ENCODE measurements around the gene POU2F3.

POU2F3 gene

DNA sequence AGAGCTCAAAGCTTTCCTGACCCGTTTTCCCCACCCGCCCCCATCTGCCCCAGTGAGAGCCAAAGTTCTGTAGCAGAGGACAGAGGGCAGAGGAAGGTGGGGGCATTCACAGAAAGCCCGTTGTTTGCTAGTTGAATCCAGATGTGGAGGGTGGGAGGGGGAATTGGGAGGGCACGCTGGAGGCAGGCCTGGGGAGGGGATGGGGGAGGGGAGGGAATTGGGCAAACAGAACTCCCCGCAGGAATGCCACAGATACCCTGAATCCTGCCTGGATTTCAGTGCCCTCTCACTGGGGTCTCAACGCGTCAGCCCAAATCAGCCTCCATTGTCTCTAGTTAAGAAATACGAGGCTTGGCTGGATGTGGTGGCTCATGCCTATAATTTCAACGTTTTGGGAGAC lies 42.0 kb upstream of the POU2F3 start:
- Histone ChIP-seq H3K27ac (ENCODE audit: extremely low read depth, low read depth, low read length) (no peak overlapping the region), H3K4me3 (ENCODE audit: low read depth, low read length) (no peak overlapping the region), H3K36me3 (ENCODE audit: control insufficient read depth in 2 of 2, insufficient read depth in 1 of 2, low read length in 2 of 2) (no peaks in the 10 kb centered on the region), H3K4me1 (ENCODE audit: control insufficient read depth, insufficient read depth, low read length) (no peaks in the 10 kb centered on the region), H3K9me3 (ENCODE audit: control insufficient read depth, insufficient read depth, low read depth, low read length) (no peaks in the 10 kb centered on the region)
- ChIA-PET POLR2A (no interaction called here), CTCF (interaction anchor here (0.7 kb wide), 1 partner anchor 10 kb away, joined by 3 read pairs; no protein-coding TSS in a partner anchor)
- TF ChIP-seq ZNF133 (tag by site-specific recombination; IDR thresholded peaks at IDR 0.05) (no peak), KLF9 (tag by site-specific recombination; IDR thresholded peaks at IDR 0.05; ENCODE audit: low read depth) (no peak), ZNF610 (tag by site-specific recombination; IDR thresholded peaks at IDR 0.05; ENCODE audit: borderline replicate concordance) (no peak), YY1 (tag by site-specific recombination; IDR thresholded peaks at IDR 0.05) (no peak), ZNF48 (tag by site-specific recombination; IDR thresholded peaks at IDR 0.05) (no peak), ZNF529 (tag by site-specific recombination; IDR thresholded peaks at IDR 0.05; ENCODE audit: insufficient replicate concordance) (no peak), SETDB1 (IDR thresholded peaks at IDR 0.05; ENCODE audit: insufficient read length, low read length) (no peak), IKZF3 (tag by site-specific recombination; IDR thresholded peaks at IDR 0.05) (no peak)
- TF ChIP-seq, protein P1, sequence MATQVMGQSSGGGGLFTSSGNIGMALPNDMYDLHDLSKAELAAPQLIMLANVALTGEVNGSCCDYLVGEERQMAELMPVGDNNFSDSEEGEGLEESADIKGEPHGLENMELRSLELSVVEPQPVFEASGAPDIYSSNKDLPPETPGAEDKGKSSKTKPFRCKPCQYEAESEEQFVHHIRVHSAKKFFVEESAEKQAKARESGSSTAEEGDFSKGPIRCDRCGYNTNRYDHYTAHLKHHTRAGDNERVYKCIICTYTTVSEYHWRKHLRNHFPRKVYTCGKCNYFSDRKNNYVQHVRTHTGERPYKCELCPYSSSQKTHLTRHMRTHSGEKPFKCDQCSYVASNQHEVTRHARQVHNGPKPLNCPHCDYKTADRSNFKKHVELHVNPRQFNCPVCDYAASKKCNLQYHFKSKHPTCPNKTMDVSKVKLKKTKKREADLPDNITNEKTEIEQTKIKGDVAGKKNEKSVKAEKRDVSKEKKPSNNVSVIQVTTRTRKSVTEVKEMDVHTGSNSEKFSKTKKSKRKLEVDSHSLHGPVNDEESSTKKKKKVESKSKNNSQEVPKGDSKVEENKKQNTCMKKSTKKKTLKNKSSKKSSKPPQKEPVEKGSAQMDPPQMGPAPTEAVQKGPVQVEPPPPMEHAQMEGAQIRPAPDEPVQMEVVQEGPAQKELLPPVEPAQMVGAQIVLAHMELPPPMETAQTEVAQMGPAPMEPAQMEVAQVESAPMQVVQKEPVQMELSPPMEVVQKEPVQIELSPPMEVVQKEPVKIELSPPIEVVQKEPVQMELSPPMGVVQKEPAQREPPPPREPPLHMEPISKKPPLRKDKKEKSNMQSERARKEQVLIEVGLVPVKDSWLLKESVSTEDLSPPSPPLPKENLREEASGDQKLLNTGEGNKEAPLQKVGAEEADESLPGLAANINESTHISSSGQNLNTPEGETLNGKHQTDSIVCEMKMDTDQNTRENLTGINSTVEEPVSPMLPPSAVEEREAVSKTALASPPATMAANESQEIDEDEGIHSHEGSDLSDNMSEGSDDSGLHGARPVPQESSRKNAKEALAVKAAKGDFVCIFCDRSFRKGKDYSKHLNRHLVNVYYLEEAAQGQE (tag by site-specific recombination; IDR thresholded peaks at IDR 0.05) = no peak
- TF ChIP-seq, protein P2, sequence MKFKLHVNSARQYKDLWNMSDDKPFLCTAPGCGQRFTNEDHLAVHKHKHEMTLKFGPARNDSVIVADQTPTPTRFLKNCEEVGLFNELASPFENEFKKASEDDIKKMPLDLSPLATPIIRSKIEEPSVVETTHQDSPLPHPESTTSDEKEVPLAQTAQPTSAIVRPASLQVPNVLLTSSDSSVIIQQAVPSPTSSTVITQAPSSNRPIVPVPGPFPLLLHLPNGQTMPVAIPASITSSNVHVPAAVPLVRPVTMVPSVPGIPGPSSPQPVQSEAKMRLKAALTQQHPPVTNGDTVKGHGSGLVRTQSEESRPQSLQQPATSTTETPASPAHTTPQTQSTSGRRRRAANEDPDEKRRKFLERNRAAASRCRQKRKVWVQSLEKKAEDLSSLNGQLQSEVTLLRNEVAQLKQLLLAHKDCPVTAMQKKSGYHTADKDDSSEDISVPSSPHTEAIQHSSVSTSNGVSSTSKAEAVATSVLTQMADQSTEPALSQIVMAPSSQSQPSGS (tag by site-specific recombination; IDR thresholded peaks at IDR 0.05; ENCODE audit: low read depth) = no peak
- TF ChIP-seq, protein P3, sequence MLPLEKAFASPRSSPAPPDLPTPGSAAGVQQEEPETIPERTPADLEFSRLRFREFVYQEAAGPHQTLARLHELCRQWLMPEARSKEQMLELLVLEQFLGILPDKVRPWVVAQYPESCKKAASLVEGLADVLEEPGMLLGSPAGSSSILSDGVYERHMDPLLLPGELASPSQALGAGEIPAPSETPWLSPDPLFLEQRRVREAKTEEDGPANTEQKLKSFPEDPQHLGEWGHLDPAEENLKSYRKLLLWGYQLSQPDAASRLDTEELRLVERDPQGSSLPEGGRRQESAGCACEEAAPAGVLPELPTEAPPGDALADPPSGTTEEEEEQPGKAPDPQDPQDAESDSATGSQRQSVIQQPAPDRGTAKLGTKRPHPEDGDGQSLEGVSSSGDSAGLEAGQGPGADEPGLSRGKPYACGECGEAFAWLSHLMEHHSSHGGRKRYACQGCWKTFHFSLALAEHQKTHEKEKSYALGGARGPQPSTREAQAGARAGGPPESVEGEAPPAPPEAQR (tag by site-specific recombination; IDR thresholded peaks at IDR 0.05) = no peak
- TF ChIP-seq, protein P4, sequence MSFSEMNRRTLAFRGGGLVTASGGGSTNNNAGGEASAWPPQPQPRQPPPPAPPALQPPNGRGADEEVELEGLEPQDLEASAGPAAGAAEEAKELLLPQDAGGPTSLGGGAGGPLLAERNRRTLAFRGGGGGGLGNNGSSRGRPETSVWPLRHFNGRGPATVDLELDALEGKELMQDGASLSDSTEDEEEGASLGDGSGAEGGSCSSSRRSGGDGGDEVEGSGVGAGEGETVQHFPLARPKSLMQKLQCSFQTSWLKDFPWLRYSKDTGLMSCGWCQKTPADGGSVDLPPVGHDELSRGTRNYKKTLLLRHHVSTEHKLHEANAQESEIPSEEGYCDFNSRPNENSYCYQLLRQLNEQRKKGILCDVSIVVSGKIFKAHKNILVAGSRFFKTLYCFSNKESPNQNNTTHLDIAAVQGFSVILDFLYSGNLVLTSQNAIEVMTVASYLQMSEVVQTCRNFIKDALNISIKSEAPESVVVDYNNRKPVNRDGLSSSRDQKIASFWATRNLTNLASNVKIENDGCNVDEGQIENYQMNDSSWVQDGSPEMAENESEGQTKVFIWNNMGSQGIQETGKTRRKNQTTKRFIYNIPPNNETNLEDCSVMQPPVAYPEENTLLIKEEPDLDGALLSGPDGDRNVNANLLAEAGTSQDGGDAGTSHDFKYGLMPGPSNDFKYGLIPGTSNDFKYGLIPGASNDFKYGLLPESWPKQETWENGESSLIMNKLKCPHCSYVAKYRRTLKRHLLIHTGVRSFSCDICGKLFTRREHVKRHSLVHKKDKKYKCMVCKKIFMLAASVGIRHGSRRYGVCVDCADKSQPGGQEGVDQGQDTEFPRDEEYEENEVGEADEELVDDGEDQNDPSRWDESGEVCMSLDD (tag by site-specific recombination; IDR thresholded peaks at IDR 0.05) = no peak

DNA sequence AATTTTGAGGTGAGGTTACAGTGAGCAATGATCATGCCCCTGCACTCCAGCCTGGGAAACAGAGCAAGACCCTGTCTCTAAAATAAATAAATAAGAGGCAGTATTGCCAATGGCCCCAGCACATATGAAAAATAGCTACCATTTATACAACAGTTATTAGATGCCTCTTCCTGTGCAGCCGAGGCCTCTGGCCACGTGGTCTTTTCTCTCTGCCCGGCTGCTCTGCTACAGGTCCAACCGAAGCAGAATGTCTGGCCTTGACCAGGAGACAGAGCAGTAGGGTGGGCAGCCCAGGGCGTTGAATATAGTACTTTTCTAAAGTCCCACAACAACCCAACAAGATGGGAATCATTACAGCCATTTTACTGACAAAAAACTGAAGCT lies 41.5 kb upstream of the POU2F3 start:
- no peak for TF ChIP-seq ZNF560 (tag by site-specific recombination; IDR thresholded peaks at IDR 0.05; ENCODE audit: borderline replicate concordance)
- TF ChIP-seq, protein P5, sequence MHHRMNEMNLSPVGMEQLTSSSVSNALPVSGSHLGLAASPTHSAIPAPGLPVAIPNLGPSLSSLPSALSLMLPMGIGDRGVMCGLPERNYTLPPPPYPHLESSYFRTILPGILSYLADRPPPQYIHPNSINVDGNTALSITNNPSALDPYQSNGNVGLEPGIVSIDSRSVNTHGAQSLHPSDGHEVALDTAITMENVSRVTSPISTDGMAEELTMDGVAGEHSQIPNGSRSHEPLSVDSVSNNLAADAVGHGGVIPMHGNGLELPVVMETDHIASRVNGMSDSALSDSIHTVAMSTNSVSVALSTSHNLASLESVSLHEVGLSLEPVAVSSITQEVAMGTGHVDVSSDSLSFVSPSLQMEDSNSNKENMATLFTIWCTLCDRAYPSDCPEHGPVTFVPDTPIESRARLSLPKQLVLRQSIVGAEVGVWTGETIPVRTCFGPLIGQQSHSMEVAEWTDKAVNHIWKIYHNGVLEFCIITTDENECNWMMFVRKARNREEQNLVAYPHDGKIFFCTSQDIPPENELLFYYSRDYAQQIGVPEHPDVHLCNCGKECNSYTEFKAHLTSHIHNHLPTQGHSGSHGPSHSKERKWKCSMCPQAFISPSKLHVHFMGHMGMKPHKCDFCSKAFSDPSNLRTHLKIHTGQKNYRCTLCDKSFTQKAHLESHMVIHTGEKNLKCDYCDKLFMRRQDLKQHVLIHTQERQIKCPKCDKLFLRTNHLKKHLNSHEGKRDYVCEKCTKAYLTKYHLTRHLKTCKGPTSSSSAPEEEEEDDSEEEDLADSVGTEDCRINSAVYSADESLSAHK (tag by site-specific recombination; IDR thresholded peaks at IDR 0.05) = no peak
- TF ChIP-seq HOXC10 (CRISPR knock-in tag; IDR thresholded peaks at IDR 0.05) = no peak
- no peak for TF ChIP-seq ZFHX2 (tag by site-specific recombination; conservative IDR thresholded peaks at IDR 0.05)
- no peak for TF ChIP-seq ZNF843 (tag by site-specific recombination; IDR thresholded peaks at IDR 0.05)
- TF ChIP-seq ZNF785 (tag by site-specific recombination; IDR thresholded peaks at IDR 0.05) = no peak
- no peak for TF ChIP-seq SP3 (tag by site-specific recombination; IDR thresholded peaks at IDR 0.05)
- TF ChIP-seq, protein P6, sequence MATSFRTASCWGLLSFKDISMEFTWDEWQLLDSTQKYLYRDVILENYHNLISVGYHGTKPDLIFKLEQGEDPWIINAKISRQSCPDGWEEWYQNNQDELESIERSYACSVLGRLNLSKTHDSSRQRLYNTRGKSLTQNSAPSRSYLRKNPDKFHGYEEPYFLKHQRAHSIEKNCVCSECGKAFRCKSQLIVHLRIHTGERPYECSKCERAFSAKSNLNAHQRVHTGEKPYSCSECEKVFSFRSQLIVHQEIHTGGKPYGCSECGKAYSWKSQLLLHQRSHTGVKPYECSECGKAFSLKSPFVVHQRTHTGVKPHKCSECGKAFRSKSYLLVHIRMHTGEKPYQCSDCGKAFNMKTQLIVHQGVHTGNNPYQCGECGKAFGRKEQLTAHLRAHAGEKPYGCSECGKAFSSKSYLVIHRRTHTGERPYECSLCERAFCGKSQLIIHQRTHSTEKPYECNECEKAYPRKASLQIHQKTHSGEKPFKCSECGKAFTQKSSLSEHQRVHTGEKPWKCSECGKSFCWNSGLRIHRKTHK (tag by site-specific recombination; IDR thresholded peaks at IDR 0.05) = no peak
- TF ChIP-seq ZNF24 (tag by site-specific recombination; IDR thresholded peaks at IDR 0.05) = no peak
- no peaks in the 10 kb centered on the region for H3K9me3 ChIP-seq (ENCODE audit: control insufficient read depth, insufficient read depth, low read depth, low read length)
- no peaks in the 10 kb centered on the region for H3K36me3 ChIP-seq (ENCODE audit: control insufficient read depth in 2 of 2, insufficient read depth in 1 of 2, low read length in 2 of 2)
- POLR2A ChIA-PET = no interaction called here
- no peak overlapping the region for H3K27ac ChIP-seq (ENCODE audit: extremely low read depth, low read depth, low read length)
- CTCF ChIA-PET = interaction anchor here (0.6 to 0.7 kb wide), 2 partner anchors 30 to 108 kb away, joined by 3 to 6 read pairs; no protein-coding TSS in a partner anchor
- H3K4me3 ChIP-seq (ENCODE audit: low read depth, low read length) = no peak overlapping the region
- H3K4me1 ChIP-seq (ENCODE audit: control insufficient read depth, insufficient read depth, low read length) = no peaks in the 10 kb centered on the region
